B cell (primary cell): ENCODE measurements around the gene PBX1.

Experiments
- EZH2 ChIP-seq: IDR thresholded peaks from 2 replicates; pipeline ENCODE4 v1.6.1; 2012; ENCODE audit warnings: borderline replicate concordance, low read depth, mild to moderate bottlenecking, moderate library complexity, low read length; ENCODE audit not compliant: insufficient read depth, poor library complexity, severe bottlenecking
- TF ChIP-seq, protein P1 (sequence below): fragments of 200-600 bp; IDR thresholded peaks from one replicate; pipeline ENCODE4 v1.8.0; 2022; ENCODE audit warnings: antibody characterized with exemption, mild to moderate bottlenecking

- no peak for TF ChIP-seq EZH2
- TF ChIP-seq, protein P1, sequence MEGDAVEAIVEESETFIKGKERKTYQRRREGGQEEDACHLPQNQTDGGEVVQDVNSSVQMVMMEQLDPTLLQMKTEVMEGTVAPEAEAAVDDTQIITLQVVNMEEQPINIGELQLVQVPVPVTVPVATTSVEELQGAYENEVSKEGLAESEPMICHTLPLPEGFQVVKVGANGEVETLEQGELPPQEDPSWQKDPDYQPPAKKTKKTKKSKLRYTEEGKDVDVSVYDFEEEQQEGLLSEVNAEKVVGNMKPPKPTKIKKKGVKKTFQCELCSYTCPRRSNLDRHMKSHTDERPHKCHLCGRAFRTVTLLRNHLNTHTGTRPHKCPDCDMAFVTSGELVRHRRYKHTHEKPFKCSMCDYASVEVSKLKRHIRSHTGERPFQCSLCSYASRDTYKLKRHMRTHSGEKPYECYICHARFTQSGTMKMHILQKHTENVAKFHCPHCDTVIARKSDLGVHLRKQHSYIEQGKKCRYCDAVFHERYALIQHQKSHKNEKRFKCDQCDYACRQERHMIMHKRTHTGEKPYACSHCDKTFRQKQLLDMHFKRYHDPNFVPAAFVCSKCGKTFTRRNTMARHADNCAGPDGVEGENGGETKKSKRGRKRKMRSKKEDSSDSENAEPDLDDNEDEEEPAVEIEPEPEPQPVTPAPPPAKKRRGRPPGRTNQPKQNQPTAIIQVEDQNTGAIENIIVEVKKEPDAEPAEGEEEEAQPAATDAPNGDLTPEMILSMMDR: no peak
Observed at GRCh38 chr1:164511001-164511705, 47.8 kb upstream of the PBX1 start.
